ENCODE measurements around the gene SCFD2. TPM values are rescaled to one million over a fixed set of nuclear protein-coding genes. Genes with fewer than 3 reads are reported as not detected.

The SCFD2 gene
- polyA plus RNA-seq, 1 of the 3 experiments (the other 2 are of a cell fraction), result 14.1 TPM

- no peak overlapping the region for H3K4me2 ChIP-seq
- WGBS (ENCODE audit: low lambda C conversion rate), result 87% methylated on average over 5 of the region's 5 CpGs
- H3K79me2 ChIP-seq (ENCODE audit: insufficient read depth), result no peaks in the 10 kb centered on the region
- no peak for DNase-seq
- H2AFZ ChIP-seq (ENCODE audit: low read depth), result no peak overlapping the region
- ChIA-PET POLR2A (no interaction called here), CTCF (no interaction called here)
- H3K9me2 ChIP-seq, result no peaks in the 10 kb centered on the region
- H3K9ac ChIP-seq, result no peak overlapping the region
- H3K9me3 ChIP-seq, result peaks cover 3% of the 10 kb centered on the region
- H3K27me3 ChIP-seq (ENCODE audit: insufficient read depth), result no peaks in the 10 kb centered on the region
- H3K36me3 ChIP-seq (replicated peaks in 1 of 2; ENCODE audit: control insufficient read depth in 1 of 2, insufficient read depth in 2 of 2, low read length in 1 of 2), result peaks cover 0 to 12% of the 10 kb centered on the region in 2 experiments
- no peak overlapping the region for H3K27ac ChIP-seq (ENCODE audit: low read depth in 2 of 2, low read length in 1 of 2)
- H3K4me3 ChIP-seq (ENCODE audit: low read depth in 2 of 2, low read length in 1 of 2), result no peak overlapping the region
- no peaks in the 10 kb centered on the region for H4K20me1 ChIP-seq (ENCODE audit: insufficient read depth)
- TF ChIP-seq USF2 (IDR thresholded peaks at IDR 0.05; ENCODE audit: borderline replicate concordance, low read depth, low read length), result no peak
- TF ChIP-seq MEF2A (IDR thresholded peaks at IDR 0.05; ENCODE audit: borderline replicate concordance, low read depth), result no peak
- TF ChIP-seq USF1 (IDR thresholded peaks at IDR 0.05; ENCODE audit: borderline replicate concordance, low read depth), result no peak
- no peak for TF ChIP-seq SMC3 (IDR thresholded peaks at IDR 0.05; ENCODE audit: low read depth, low read length)
- TF ChIP-seq CHD2 (IDR thresholded peaks at IDR 0.05; ENCODE audit: low read length, partially characterized antibody), result no peak
- no peak for TF ChIP-seq FOSL2 (IDR thresholded peaks at IDR 0.05; ENCODE audit: borderline replicate concordance, low read depth)
- TF ChIP-seq RXRA (IDR thresholded peaks at IDR 0.05; ENCODE audit: borderline replicate concordance, low read depth), result no peak
- no peak for TF ChIP-seq FOXJ3 (CRISPR knock-in tag; IDR thresholded peaks at IDR 0.05)
- TF ChIP-seq CTCF (IDR thresholded peaks at IDR 0.05), result no peak
- no peak for TF ChIP-seq JUND (IDR thresholded peaks at IDR 0.05)
- TF ChIP-seq NFIC (IDR thresholded peaks at IDR 0.05; ENCODE audit: borderline replicate concordance), result no peak
- TF ChIP-seq MXI1 (IDR thresholded peaks at IDR 0.05; ENCODE audit: low read depth, low read length), result no peak
- no peak for TF ChIP-seq RFX5 (IDR thresholded peaks at IDR 0.05; ENCODE audit: low read length)
- no peak for TF ChIP-seq IRF3 (IDR thresholded peaks at IDR 0.05; ENCODE audit: low read depth, low read length)
- TF ChIP-seq ZBTB33 (IDR thresholded peaks at IDR 0.05; ENCODE audit: borderline replicate concordance, low read depth), result no peak
- no peak for TF ChIP-seq PBX3 (IDR thresholded peaks at IDR 0.05)
- TF ChIP-seq RCOR1 (IDR thresholded peaks at IDR 0.05; ENCODE audit: low read length), result no peak
- no peaks in the 10 kb centered on the region for H3F3A ChIP-seq (replicated peaks; ENCODE audit: insufficient read depth)
- no peaks in the 10 kb centered on the region for H3K4me1 ChIP-seq (ENCODE audit: control insufficient read depth in 1 of 2, insufficient read depth in 2 of 2, low read depth in 1 of 2, low read length in 1 of 2)
These were observed 195.9 kb downstream of the SCFD2 start for GRCh38 chr4:53169695-53170617.
